NCI-H510A (cell line): ENCODE measurements around the gene PACS2.

Experiments used
- DNase-seq: peaks from one replicate; lab custom pipeline; 2025; lab: John Stamatoyannopoulos, UW

PACS2 gene

DNA sequence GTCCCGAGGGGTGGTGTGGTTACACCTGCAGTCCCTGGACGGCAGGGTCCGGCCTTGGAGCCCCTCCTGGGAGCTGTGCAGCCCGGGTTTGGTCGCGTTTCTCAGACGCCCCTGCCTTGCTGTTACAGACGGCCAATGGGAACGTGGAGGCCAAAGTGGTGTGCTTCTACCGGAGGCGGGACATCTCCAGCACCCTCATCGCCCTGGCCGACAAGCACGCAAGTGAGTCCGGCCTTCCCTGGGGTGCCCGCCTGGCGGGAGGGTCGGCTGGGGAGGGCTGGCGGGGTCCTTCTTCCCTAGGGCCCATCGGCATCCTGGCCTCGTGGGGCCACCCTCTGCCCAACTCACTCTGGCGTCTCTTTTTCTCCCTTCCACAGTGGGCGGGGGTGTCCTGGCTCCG is 130.7 kb downstream of the PACS2 start:
- no peak for DNase-seq

- no peak for DNase-seq
Observed at GRCh38 chr14:105445901-105446845, 131.6 kb downstream of the PACS2 start.

DNA sequence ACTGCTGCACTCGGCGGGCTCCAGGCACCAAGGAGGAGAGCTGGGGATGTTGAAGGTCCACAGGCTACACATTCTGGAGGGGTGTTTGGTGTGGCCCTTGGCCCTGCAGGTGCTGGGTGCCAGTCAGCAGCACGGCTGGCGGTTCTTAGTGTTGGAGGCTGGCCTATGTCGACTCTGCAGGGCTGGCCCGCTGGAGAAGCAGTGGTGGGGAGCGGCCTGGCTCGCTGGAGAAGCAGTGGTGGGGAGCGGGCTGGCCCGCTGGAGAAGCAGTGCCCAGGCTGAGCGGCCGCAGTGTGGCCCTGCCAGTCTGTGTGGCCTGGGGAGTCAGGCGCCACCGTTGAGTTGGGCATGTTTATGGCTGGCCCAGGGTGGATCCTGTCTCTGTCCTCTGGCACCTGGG is 132.4 kb downstream of the PACS2 start:
- DNase-seq, result no peak
